HG03066 (cell line): ENCODE data around the gene SLFN5.
"Not testable (repeated sequence)": the region's sequence is repeated elsewhere in the genome, so short reads cannot be mapped to it uniquely, and the experiment has no call there.

Experiments used
- ATAC-seq: cut with Tn5 transposase; IDR thresholded peaks from one replicate; pipeline ENCODE4 v1.9.1; 2021; ENCODE audit warnings: low read depth; ENCODE audit not compliant: unreplicated experiment

Gene SLFN5

DNA sequence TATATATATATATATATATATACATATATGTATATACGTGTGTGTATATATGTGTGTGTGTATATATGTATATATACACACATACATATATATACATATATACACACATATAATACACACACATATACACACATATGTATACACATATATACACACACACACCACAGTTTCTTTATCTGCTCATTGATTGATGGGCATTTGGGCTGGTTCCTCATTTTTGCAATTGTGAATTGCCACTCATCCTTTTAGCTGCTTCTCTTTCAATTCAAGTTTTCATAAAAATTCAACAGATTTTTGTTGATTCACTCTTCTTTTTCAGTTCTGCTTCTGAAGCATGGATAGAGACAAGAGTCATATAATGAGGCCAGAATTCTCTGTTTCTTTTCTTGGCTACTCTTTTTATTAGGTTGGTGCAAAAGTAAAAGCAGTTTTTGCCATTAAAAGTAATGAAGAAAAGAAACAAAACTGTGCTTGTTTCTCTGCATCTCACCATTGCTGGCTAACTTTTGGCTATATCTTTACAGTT is 44.5 kb downstream of the SLFN5 start:
- no peak for ATAC-seq

DNA sequence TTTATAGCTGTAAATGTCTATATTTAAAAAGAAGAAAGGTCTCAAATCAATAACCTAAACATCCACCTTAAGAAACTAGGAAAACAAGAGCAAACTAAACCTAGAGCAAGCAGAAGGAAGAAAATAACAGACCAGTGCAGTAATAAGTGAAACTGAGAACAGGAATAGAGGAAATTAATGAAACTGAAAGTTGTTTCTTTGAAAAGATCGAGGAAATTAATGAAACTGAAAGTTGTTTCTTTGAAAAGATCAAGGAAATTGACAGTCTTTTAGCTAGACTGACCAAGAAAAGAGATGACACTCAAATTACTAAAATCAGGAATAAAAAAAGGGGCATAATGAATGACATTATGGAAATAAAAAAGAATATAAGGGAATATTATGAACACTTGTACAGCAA is 46.4 kb downstream of the SLFN5 start:
- ATAC-seq: no peak

DNA sequence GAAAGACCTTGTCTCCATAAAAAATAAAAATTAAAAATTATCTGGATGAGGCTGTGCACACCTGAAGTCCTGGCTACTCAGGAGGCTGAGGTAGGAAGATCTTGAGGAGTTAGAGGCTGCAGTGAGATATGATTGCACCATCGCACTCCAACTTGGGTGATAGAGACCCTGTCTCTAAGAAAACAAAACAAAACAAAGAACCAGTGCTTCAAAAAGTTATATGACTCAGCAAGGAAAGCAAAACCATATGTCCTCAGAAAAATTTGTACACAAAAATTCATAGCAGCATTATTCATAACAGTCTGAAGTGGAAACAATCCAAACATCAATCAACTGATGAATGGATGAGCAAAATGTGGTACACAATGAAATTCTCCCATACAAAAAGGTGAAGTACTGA is 48.9 kb downstream of the SLFN5 start:
- no peak for ATAC-seq

- no peak for ATAC-seq
Measured at GRCh38 chr17:35293151-35293847, 50.4 kb downstream of the SLFN5 start.

- no peak for ATAC-seq
Measured at GRCh38 chr17:35294756-35295155, 51.9 kb downstream of the SLFN5 start.

- ATAC-seq: no peak
Measured at GRCh38 chr17:35295686-35296085, 52.8 kb downstream of the SLFN5 start.

GRCh38 chr17:35297666-35298065 is 54.8 kb downstream of the SLFN5 start:
- ATAC-seq: no peak

DNA sequence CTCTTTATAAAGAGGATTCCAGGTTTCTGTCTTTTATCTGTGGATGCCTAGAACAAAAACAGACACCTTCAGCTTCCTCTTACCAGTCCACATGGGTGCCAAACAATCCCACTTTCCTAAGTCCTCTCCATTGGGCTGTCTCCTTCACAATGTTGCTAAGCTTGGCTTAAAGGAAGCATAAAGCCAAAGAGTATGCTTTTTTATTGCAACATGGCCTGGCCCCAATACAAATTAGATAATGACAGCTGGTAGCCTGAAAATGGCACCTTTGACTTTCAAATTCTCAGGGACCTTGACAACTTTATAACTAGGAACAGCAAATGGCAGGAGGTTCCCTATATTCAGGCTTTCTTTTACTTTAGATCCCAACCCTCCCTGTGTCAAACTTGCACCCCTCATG is 55.8 kb downstream of the SLFN5 start:
- no peak for ATAC-seq

DNA sequence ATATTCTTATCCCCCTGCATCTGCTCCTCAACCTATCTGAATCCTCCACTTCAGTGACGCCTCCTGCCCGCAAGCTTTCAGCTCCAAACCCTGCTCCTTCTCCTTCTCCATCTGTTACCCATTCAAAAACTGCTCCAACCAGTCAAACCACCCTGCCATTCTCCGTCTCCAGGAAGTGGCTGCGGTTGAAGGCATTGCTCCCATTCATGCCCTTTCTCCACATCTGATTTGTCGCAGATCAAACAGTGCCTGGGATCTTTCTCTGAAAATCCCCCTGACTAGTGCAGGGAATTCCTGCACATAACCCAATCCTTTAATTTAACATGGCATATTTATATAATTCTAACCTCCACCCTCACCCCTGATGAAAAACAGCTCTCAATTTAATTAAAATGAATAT is 56.3 kb downstream of the SLFN5 start:
- ATAC-seq: no peak

DNA sequence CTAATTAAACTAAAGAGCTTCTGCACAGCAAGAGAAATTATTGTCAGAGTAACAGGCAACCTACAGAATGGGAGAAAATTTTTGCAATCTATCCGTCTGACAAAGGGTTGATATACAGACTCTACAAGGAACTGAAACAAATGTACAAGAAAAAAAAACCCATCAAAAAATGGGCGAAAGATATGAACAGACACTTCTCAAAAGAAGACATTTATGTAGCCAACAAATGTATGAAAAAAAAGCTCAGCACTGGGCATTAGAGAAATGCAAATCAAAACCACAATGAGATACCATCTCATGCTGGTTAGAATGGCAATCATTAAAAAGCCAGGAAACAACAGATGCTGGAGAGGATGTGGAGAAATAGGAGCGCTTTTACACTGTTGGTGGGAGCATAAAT is 66.5 kb downstream of the SLFN5 start:
- not testable (repeated sequence) for ATAC-seq

DNA sequence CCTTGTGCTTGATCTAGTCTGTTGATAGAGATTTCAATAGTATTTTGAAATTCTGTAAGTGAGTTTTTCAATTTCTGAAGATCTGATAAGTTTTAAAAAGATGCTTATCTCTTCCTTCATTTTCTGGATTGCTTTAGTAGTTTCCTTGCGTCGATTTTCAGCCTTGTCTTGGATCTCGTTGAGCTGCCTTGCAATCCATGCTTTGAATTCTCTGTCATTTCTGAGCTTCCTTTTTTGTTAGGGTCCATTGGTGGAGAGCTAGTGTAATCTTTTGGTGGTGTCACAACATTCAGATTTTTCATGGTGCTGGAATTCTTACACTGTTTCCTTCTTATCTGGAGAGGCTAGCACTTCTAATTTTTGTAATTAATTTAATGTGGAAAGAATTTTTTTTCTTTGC is 69.5 kb downstream of the SLFN5 start:
- ATAC-seq: no peak

GRCh38 chr17:35312790-35313711 is 70.2 kb downstream of the SLFN5 start:
- ATAC-seq: peak; percentile 84

DNA sequence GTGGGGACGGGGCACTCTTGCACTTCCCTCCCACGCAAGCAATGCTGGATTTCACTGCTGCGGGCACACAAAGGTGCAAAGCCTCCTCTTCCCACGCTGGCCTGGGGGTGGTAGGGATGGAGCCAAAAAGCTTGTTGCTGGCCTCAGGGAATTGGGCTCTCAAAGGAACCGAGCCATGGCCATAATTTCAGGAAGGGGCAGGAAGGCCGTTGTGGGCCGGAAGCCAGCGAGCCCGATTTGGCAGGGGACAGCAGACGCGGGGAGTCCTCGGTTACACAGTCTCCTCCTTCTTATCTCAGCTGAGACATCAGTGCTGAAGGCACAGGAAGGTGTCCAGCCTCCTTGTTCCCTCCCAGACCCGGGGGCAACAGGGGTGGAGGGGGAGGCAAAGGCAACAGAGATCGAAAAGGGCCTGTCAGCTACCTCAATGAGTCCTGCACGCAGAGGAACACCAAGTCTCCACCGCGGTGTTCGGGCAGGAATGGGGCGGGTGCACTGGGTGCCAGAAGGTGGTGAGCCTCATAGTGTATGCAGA is 71.1 kb downstream of the SLFN5 start:
- no peak for ATAC-seq

GRCh38 chr17:35314415-35315216 is 71.7 kb downstream of the SLFN5 start:
- ATAC-seq: no peak

DNA sequence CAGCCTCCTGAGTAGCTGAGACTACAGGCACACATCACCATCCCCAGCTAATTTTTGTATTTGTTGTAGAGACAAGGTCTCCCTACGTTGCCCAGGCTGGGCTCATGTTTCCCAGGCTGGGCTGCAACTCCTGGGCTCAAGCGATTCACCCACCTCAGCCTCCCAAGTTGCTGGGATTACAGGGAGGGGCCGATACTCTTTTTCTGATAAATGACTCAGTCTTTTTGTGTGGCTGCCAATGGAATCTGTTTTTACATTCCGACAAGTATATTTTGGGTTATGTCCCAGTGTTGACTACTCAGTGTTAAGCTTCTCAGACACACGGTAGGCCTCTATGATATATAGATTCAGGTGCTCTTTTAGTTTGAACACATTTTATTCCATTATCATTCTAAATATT is 72.4 kb downstream of the SLFN5 start:
- ATAC-seq: no peak

DNA sequence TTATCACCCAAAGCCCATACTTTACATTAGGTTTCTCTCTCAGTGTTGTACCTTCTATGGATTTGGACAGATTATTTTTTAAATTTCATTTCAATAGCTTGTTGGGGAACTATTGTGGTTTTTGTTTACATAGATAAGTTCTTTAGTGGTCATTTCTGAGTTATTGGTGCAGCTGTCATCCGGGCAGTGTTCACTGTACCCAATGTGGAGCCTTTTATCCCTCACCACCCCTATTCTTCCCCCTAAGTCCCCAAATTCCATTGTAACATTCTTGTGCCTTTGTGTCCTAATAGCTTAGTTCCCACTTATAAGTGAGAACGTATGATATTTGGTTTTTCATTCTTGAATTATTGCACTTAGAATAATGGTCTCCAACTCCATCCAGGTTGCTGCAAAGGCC is 73.1 kb downstream of the SLFN5 start:
- no peak for ATAC-seq

DNA sequence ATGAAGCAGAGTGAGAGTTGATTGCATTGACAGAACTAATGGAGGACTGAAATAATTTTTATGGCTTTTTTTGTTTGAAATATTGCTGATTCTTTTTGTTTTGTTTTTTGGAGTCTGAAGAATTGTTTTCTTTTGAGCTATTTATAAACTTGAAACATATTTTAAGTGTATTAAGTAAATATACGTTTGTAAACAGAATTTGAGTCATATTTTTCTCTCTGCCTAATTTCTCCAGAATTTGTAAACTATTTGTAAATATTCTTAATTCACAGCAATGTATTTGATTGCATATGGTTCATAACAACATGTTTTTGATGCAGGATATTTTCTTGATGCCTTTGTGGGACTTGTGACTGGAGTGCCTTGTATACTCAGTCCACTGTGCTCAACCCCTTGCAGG is 79.9 kb downstream of the SLFN5 start:
- no peak for ATAC-seq
